T-helper 9 cell (primary cell): ENCODE results near the gene PIGM.
"Not testable (repeated sequence)": the region's sequence is repeated elsewhere in the genome, so short reads cannot be mapped to it uniquely, and the experiment has no call there.

ENCODE experiments used
- DNase-seq: peaks from one replicate; pipeline ENCODE4 v3.0.0-alpha.2; 2020

Gene PIGM

GRCh38 chr1:160058087-160058486 lies 26.3 kb upstream of the PIGM start:
- DNase-seq, result no peak

GRCh38 chr1:160056648-160057169 lies 24.9 kb upstream of the PIGM start:
- DNase-seq, result no peak

GRCh38 chr1:160053548-160054365 lies 22.0 kb upstream of the PIGM start:
- DNase-seq, result no peak

GRCh38 chr1:160052936-160053335 lies 21.1 kb upstream of the PIGM start:
- no peak for DNase-seq

GRCh38 chr1:160050619-160051018 lies 18.8 kb upstream of the PIGM start:
- no peak for DNase-seq

- DNase-seq, result not testable (repeated sequence)
Measured at GRCh38 chr1:160050182-160050581, 18.4 kb upstream of the PIGM start.

- DNase-seq, result no peak
Measured at GRCh38 chr1:160049101-160049500, 17.3 kb upstream of the PIGM start.

GRCh38 chr1:160048335-160048734 lies 16.5 kb upstream of the PIGM start:
- no peak for DNase-seq

- DNase-seq, result no peak
Measured at GRCh38 chr1:160047111-160047991, 15.6 kb upstream of the PIGM start.

GRCh38 chr1:160046494-160047110 lies 14.8 kb upstream of the PIGM start:
- no peak for DNase-seq

- DNase-seq, result no peak
Measured at GRCh38 chr1:160045653-160046052, 13.9 kb upstream of the PIGM start.

- no peak for DNase-seq
Measured at GRCh38 chr1:160043543-160043942, 11.8 kb upstream of the PIGM start.

GRCh38 chr1:160040476-160040875 lies 8.7 kb upstream of the PIGM start:
- DNase-seq, result no peak

- DNase-seq, result no peak
Measured at GRCh38 chr1:160032165-160032820, 503 bp upstream of the PIGM start.

- DNase-seq, result no peak
Measured at GRCh38 chr1:160030657-160031364, 979 bp downstream of the PIGM start.

GRCh38 chr1:160028426-160028825 lies 3.4 kb downstream of the PIGM start:
- no peak for DNase-seq

GRCh38 chr1:160025314-160025713 lies 6.5 kb downstream of the PIGM start:
- no peak for DNase-seq

GRCh38 chr1:160024195-160024905 lies 7.4 kb downstream of the PIGM start:
- no peak for DNase-seq

GRCh38 chr1:160022330-160023310 lies 9.2 kb downstream of the PIGM start:
- no peak for DNase-seq
